GM19023 (cell line): Measurements from ENCODE around the gene NR5A2.

Experiments used
- ATAC-seq: cut with Tn5 transposase; IDR thresholded peaks from one replicate; pipeline ENCODE4 v1.9.1; 2021; ENCODE audit warnings: mild to moderate bottlenecking, moderate library complexity; ENCODE audit not compliant: unreplicated experiment

Gene NR5A2

GRCh38 chr1:200062143-200062542 lies 34.6 kb downstream of the NR5A2 start:
- ATAC-seq: no peak

- ATAC-seq: no peak
Measured at GRCh38 chr1:200072636-200073285, 45.3 kb downstream of the NR5A2 start.

GRCh38 chr1:200073286-200073637 lies 45.8 kb downstream of the NR5A2 start:
- ATAC-seq: no peak

- ATAC-seq: no peak
Measured at GRCh38 chr1:200075522-200075921, 48.0 kb downstream of the NR5A2 start.

- no peak for ATAC-seq
Measured at GRCh38 chr1:200075938-200076546, 48.5 kb downstream of the NR5A2 start.

GRCh38 chr1:200079232-200079940 lies 51.9 kb downstream of the NR5A2 start:
- no peak for ATAC-seq

GRCh38 chr1:200081151-200081968 lies 53.9 kb downstream of the NR5A2 start:
- no peak for ATAC-seq

- ATAC-seq: no peak
Measured at GRCh38 chr1:200081969-200082245, 54.4 kb downstream of the NR5A2 start.

- ATAC-seq: no peak
Measured at GRCh38 chr1:200082329-200082728, 54.8 kb downstream of the NR5A2 start.

- ATAC-seq: no peak
Measured at GRCh38 chr1:200090252-200091159, 63.0 kb downstream of the NR5A2 start.

GRCh38 chr1:200095057-200095577 lies 67.6 kb downstream of the NR5A2 start:
- ATAC-seq: no peak

- ATAC-seq: no peak
Measured at GRCh38 chr1:200096774-200097173, 69.3 kb downstream of the NR5A2 start.

- no peak for ATAC-seq
Measured at GRCh38 chr1:200099040-200099439, 71.5 kb downstream of the NR5A2 start.

- ATAC-seq: no peak
Measured at GRCh38 chr1:200103966-200104583, 76.6 kb downstream of the NR5A2 start.

GRCh38 chr1:200107004-200107470 lies 79.5 kb downstream of the NR5A2 start:
- no peak for ATAC-seq

GRCh38 chr1:200108659-200109058 lies 81.1 kb downstream of the NR5A2 start:
- no peak for ATAC-seq

GRCh38 chr1:200112290-200112689 lies 84.8 kb downstream of the NR5A2 start:
- no peak for ATAC-seq

- ATAC-seq: no peak
Measured at GRCh38 chr1:200115532-200115931, 88.0 kb downstream of the NR5A2 start.

- no peak for ATAC-seq
Measured at GRCh38 chr1:200116324-200116723, 88.8 kb downstream of the NR5A2 start.
